ENCODE results near the gene SCIMP.
"Not testable (repeated sequence)": the region's sequence is repeated elsewhere in the genome, so short reads cannot be mapped to it uniquely, and the experiment has no call there.

The SCIMP gene

GRCh38 chr17:5238333-5238732 is 3.7 kb upstream of the SCIMP start:
- no peak for DNase-seq

DNA sequence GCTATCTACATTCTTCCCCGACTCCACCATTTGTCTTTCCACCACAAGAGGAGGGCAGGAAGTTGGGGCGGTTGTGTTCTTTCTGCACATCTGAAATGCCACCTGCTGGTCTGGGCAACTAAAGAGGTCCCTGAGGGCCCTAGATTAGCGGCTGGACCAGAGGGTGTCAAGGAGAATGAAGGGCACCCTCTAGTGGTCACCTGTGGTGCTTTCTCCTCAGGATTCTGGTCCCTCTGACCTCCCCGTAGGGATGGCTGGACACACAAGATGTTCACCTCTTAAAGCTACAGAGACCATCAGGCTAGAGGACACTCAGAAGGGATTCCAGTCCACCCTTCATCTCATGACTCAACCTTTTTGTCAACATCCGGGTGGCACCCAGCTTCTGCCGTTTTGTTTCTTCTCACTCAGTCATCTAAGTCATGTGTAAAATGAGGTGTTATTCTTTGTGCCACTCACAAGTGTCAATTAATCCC is 2.9 kb upstream of the SCIMP start:
- peak in 10 of 51 donors; percentile 4 to 45 (median 12) for DNase-seq

GRCh38 chr17:5236938-5237540 is 2.4 kb upstream of the SCIMP start:
- no peak for DNase-seq

- DNase-seq: not testable (repeated sequence)
Observed at GRCh38 chr17:5233492-5233891, 1.2 kb downstream of the SCIMP start.

DNA sequence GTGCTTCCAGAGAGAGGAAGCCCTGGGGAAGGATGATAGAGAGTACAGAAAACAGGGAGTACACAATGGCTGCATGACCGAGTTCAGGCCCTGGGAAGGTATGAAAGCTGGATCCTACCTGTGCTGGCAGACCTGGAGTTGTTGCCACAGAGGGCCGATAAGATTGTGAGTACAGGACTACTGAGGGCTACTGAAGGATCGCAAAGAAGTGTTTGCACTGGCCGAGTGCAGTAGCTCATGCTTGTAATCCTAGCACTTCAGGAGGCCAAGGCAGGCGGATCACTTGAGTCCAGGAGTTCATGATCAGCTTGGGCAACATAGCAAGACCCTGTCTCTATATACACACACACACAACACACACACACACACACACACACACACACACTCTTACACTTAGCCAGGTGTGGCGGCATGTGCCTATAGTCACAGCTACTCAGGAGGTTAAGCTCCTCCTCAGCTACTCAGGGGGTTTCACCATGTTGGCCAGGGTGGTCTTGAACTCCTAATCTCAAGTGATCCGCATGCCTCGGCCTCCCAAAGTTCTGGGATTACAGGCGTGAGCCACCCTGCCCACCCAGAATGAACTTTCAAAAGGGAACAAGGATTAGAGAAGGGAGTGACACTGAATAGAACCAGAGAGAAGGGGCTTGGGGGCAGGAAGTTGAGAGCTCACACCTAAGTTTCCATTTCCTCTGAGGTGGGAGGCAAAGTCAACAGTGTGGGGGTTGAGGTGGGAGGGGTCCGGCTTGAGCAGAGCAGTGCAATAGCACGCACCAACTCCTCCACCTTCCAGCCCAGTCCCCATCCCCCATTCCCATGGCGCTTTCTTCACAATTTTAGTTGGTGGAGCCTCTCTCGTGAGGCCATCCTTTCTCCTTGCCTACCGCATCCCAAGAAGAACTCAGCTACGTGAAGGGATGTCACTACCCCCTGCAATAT is 7.5 kb downstream of the SCIMP start:
- DNase-seq: no peak

DNA sequence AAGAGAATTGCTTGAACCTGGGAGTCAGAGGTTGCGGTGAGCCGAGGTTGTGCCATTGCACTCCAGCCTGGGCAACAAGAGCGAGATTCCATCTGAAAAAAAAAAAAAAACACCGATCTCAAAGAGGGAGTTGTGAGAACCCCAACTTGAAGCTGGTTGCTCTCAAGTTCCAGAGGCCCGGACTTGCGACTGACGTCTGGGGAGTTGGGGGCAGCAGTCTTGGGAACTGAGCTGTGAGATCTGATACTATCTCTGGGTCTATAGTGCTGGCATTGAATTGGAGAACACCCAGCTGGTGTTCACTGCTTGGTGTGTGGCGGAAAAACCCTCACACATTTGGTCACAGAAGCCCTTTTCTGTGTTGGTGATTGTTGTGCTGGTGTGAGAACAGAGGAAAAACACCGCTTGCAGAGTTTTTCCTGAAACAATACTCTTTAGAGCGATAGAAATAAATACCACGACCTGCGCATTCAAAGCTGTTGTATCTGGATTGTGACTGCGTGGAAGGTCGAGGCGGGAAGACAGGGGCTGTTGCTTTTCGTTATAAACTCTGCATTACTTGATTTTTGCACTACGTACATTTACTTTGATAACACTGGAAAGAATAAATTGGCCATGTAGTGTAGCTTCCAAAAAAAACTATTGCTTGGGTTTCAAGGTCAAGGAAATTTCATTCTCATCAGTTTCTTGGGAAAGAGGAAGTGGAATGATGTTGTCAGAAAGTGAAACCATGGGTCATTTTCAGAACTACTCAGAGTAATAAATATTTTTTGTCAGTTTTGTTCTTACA is 8.8 kb downstream of the SCIMP start:
- DNase-seq: no peak

DNA sequence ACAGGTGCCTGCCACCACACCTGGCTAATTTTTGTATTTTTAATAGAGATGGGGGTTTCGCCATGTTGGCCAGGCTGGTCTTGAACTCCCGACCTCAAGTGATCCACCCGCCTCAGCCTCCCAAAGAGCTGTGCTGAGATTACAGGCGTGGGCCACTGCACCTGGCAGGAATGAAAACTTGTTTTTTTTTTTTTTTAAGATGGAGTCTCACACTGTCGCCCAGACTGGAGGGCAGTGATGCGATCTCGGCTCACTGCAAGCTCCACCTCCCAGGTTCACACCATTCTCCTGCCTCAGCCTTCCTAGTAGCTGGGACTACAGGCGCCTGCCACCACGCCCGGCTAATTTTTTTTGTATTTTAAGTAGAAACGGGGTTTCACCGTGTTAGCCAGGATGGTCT is 12.7 kb downstream of the SCIMP start:
- not testable (repeated sequence) for DNase-seq

GRCh38 chr17:5220074-5220473 is 14.6 kb downstream of the SCIMP start:
- no peak for DNase-seq

- no peak for DNase-seq
Observed at GRCh38 chr17:5219536-5219935, 15.1 kb downstream of the SCIMP start.

GRCh38 chr17:5217562-5217961 is 17.1 kb downstream of the SCIMP start:
- DNase-seq: not testable (repeated sequence)

- no peak for DNase-seq
Observed at GRCh38 chr17:5211458-5211857, 23.2 kb downstream of the SCIMP start.

GRCh38 chr17:5210614-5211252 is 23.9 kb downstream of the SCIMP start:
- no peak for DNase-seq

DNA sequence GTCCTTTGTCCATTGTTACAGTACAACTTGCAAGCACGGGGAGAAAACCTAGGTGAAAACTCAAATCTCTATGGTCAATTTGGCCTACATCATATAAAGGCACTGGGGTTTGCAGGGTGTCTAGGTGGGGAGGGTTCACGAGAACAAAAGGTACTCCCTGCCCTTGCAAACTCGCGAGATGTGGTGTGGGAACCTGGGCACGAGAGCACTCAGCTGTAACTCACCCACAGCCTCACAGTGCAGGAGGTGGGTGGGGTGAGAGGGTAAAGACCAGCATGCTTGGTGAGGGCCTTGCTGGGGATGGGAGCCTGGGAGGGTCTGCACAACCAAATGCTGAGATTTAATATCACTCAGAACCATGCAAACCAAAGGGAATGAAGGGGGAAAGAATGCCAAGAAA is 24.6 kb downstream of the SCIMP start:
- no peak for DNase-seq

DNA sequence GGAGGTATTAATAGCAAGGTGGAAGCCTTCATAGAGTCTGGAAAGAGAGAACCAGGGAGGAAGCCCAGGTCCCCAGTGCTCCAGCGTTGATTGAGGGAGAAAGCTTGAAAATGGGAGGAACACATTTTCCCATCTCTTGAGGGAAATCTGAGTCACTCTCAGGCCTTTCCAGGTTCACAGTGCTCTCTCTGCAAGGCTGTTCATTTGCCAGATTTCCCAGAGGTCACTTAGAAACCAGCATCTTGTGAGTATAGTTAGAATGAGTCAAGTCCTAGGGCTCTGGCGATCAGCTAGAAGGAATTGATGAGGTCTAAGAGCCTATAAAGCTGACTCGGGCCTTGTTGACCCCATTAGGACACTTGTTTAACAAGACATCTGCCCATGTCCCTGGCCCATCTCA is 25.3 kb downstream of the SCIMP start:
- DNase-seq: no peak

GRCh38 chr17:5203908-5204294 is 30.8 kb downstream of the SCIMP start:
- DNase-seq: no peak

- DNase-seq: no peak
Observed at GRCh38 chr17:5203178-5203907, 31.3 kb downstream of the SCIMP start.

DNA sequence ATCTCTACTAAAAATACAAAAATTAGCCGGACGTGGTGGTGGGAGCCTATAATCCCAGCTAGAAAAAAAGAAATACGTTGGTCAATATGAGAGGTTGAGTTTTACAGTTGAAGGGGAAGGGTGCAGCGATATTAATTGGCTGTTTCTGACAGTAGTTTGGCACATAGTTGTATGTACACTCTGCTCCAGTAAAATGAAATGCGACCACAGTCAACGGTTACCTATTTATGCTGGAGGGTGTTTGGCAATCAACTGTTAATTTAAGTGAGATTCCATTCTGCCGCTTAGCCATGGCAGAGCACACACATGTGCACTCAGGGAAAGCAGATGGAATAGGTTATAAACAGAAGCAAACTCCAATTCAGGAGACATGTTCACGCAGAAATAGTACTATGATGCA is 33.6 kb downstream of the SCIMP start:
- DNase-seq: no peak

DNA sequence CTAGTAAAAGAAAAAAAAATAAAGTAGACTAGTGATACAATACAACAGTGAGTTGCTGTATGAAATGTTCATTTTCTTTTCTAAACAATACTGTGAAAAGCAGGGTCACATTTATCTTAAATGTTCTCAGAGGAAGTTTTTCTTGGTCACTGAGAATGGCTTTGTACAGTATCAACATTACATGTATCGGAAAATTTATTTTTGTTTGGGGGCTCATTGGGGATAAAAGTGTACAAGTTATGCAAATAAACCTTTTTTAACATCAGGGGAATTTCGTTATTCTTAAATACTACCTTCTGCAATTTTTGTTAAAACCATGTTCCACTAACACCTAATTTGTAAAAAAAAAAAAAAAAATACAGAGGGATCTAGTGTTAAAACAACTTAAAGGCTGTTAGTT is 34.3 kb downstream of the SCIMP start:
- no peak for DNase-seq

DNA sequence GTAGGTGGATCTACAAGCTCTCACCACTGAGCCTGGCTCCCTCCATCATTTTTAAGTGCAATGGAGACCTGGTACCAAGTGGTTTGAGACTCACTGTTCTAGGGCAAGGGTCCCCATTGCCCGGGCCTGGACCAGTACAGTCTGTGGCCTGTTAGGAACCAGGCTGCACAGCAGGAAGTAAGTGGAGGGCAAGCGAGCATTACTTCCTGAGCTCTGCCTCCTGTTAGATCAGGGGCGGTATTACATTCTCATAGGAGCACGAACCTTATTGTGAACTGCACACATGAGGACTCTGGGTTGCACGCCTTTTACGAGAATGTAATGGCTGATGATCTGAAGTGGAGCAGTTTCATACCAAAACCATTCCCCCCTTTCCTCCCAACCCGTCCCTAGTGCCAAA is 36.2 kb downstream of the SCIMP start:
- no peak for DNase-seq

- DNase-seq: no peak
Observed at GRCh38 chr17:5194346-5194745, 40.3 kb downstream of the SCIMP start.
